GM12892 (cell line): ENCODE measurements around the gene ADGRD1.

ENCODE experiments used
- POLR2A ChIP-seq: IDR thresholded peaks from 2 replicates; pipeline ENCODE4 v1.6.1; 2011; ENCODE audit warnings: low read depth, low read length, control low read depth
- TAF1 ChIP-seq: IDR thresholded peaks from 2 replicates; pipeline ENCODE4 v1.6.1; 2011; ENCODE audit warnings: low read depth, mild to moderate bottlenecking, control low read depth, low read length, borderline replicate concordance

DNA sequence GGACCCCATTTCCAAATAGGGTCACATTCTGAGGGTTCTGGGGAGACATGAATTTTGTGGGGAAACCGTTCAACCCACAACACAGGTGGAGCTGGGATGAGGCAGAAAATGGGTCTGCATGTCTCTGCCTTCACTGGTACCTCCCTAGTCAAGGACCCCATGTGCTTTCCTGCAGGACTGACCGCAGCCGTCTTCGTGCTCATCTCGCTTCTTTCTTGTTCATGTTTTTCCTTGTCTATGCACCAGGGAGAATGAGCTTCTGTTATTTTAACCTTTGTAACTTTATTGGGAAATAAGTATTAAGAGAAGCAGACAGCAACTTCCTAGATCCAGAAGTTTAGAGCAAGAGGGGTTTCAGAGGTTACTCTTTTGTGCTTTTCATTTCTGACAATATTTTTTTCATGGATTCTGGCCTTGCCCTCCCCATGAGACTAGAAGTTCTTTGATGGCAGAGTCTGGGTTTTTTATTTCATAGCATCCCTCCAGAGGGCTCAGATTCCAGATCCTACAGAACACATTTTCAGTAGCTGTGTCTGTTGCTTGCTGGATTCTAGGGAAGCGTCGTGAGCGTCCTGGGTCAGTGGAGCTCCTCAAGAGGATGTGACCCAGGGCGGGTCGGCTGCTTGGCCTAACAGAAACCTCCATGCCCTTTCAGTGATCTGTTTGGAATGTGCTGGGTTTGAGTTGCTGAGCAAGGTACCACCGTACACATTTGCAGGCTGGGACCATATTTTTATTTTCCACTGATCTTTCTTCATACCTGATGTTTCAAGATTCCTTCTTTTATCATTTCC is 104.2 kb downstream of the ADGRD1 start:
- no peak for TF ChIP-seq POLR2A
- no peak for TF ChIP-seq TAF1
